GM18502 (cell line): ENCODE measurements around the gene DLG1.

ENCODE experiments used
- ATAC-seq: cut with Tn5 transposase; IDR thresholded peaks from one replicate; pipeline ENCODE4 v1.9.1; 2021; ENCODE audit warnings: mild to moderate bottlenecking; ENCODE audit not compliant: unreplicated experiment, poor library complexity

DLG1 gene

GRCh38 chr3:197256104-197256503, 42.3 kb downstream of the DLG1 start:
- ATAC-seq = no peak

- no peak for ATAC-seq
These were observed 45.0 kb downstream of the DLG1 start for GRCh38 chr3:197253238-197253947.

GRCh38 chr3:197249542-197249941, 48.9 kb downstream of the DLG1 start:
- no peak for ATAC-seq

GRCh38 chr3:197248341-197248740, 50.1 kb downstream of the DLG1 start:
- no peak for ATAC-seq

GRCh38 chr3:197244751-197245150, 53.7 kb downstream of the DLG1 start:
- ATAC-seq = no peak

GRCh38 chr3:197242784-197243432, 55.5 kb downstream of the DLG1 start:
- ATAC-seq = no peak

GRCh38 chr3:197241173-197241572, 57.2 kb downstream of the DLG1 start:
- ATAC-seq = no peak

- ATAC-seq = no peak
These were observed 58.6 kb downstream of the DLG1 start for GRCh38 chr3:197239857-197240256.

- no peak for ATAC-seq
These were observed 59.6 kb downstream of the DLG1 start for GRCh38 chr3:197238842-197239241.

- no peak for ATAC-seq
These were observed 60.5 kb downstream of the DLG1 start for GRCh38 chr3:197237897-197238296.

GRCh38 chr3:197236362-197236761, 62.0 kb downstream of the DLG1 start:
- no peak for ATAC-seq

- no peak for ATAC-seq
These were observed 63.2 kb downstream of the DLG1 start for GRCh38 chr3:197234947-197235914.

- ATAC-seq = no peak
These were observed 67.1 kb downstream of the DLG1 start for GRCh38 chr3:197231321-197231720.

- ATAC-seq = no peak
These were observed 68.6 kb downstream of the DLG1 start for GRCh38 chr3:197229836-197230235.

GRCh38 chr3:197229178-197229577, 69.2 kb downstream of the DLG1 start:
- no peak for ATAC-seq

- ATAC-seq = no peak
These were observed 70.4 kb downstream of the DLG1 start for GRCh38 chr3:197227780-197228574.

- ATAC-seq = no peak
These were observed 72.2 kb downstream of the DLG1 start for GRCh38 chr3:197226179-197226578.

- no peak for ATAC-seq
These were observed 72.8 kb downstream of the DLG1 start for GRCh38 chr3:197225579-197225978.

GRCh38 chr3:197224034-197224444, 74.4 kb downstream of the DLG1 start:
- no peak for ATAC-seq

GRCh38 chr3:197222937-197223370, 75.5 kb downstream of the DLG1 start:
- ATAC-seq = no peak
